OCI-M1 (cell line): ENCODE results near the gene PTPRD.

Experiments
- DNase-seq: peaks from one replicate; lab custom pipeline; 2025; lab: John Stamatoyannopoulos, UW

Gene PTPRD

GRCh38 chr9:9612755-9613154 is 1000.0 kb downstream of the PTPRD start:
- DNase-seq: no peak

- DNase-seq: peak; percentile 97
These were observed 1000.5 kb downstream of the PTPRD start for GRCh38 chr9:9612270-9612669.

- DNase-seq: no peak
These were observed 1007.1 kb downstream of the PTPRD start for GRCh38 chr9:9605681-9606080.

GRCh38 chr9:9603345-9603744 is 1009.5 kb downstream of the PTPRD start:
- no peak for DNase-seq

GRCh38 chr9:9598723-9599122 is 1014.1 kb downstream of the PTPRD start:
- DNase-seq: peak; percentile 99

GRCh38 chr9:9592104-9592503 is 1020.7 kb downstream of the PTPRD start:
- DNase-seq: no peak

- DNase-seq: peak; percentile 97
These were observed 1026.9 kb downstream of the PTPRD start for GRCh38 chr9:9585920-9586319.

GRCh38 chr9:9574080-9574479 is 1038.7 kb downstream of the PTPRD start:
- DNase-seq: no peak

GRCh38 chr9:9565700-9566099 is 1047.1 kb downstream of the PTPRD start:
- DNase-seq: no peak

GRCh38 chr9:9563817-9564216 is 1049.0 kb downstream of the PTPRD start:
- DNase-seq: peak; percentile 95

- no peak for DNase-seq
These were observed 1052.3 kb downstream of the PTPRD start for GRCh38 chr9:9560382-9561035.

- DNase-seq: no peak
These were observed 1053.9 kb downstream of the PTPRD start for GRCh38 chr9:9558907-9559306.

- DNase-seq: no peak
These were observed 1054.9 kb downstream of the PTPRD start for GRCh38 chr9:9557804-9558334.

GRCh38 chr9:9556865-9557803 is 1055.7 kb downstream of the PTPRD start:
- peak; percentile 94 for DNase-seq

- no peak for DNase-seq
These were observed 1060.1 kb downstream of the PTPRD start for GRCh38 chr9:9552665-9553064.

- DNase-seq: no peak
These were observed 1074.0 kb downstream of the PTPRD start for GRCh38 chr9:9538766-9539165.

GRCh38 chr9:9538356-9538755 is 1074.4 kb downstream of the PTPRD start:
- DNase-seq: no peak

- DNase-seq: peak; percentile 98
These were observed 1076.3 kb downstream of the PTPRD start for GRCh38 chr9:9536523-9536922.

- peak; percentile 90 for DNase-seq
These were observed 1089.2 kb downstream of the PTPRD start for GRCh38 chr9:9523476-9524139.

GRCh38 chr9:9522406-9522805 is 1090.4 kb downstream of the PTPRD start:
- DNase-seq: no peak

GRCh38 chr9:9521033-9521779 is 1091.6 kb downstream of the PTPRD start:
- peak; percentile 80 for DNase-seq

GRCh38 chr9:9504869-9505268 is 1107.9 kb downstream of the PTPRD start:
- DNase-seq: no peak
